HG03060 (cell line): Measurements from ENCODE around the gene DDA1.
"Not testable (repeated sequence)": the region's sequence is repeated elsewhere in the genome, so short reads cannot be mapped to it uniquely, and the experiment has no call there.

Source experiments
- ATAC-seq: cut with Tn5 transposase; IDR thresholded peaks from one replicate; pipeline ENCODE4 v1.9.1; 2021; ENCODE audit warnings: low read depth, moderate number of reproducible peaks; ENCODE audit not compliant: unreplicated experiment

DDA1 gene

DNA sequence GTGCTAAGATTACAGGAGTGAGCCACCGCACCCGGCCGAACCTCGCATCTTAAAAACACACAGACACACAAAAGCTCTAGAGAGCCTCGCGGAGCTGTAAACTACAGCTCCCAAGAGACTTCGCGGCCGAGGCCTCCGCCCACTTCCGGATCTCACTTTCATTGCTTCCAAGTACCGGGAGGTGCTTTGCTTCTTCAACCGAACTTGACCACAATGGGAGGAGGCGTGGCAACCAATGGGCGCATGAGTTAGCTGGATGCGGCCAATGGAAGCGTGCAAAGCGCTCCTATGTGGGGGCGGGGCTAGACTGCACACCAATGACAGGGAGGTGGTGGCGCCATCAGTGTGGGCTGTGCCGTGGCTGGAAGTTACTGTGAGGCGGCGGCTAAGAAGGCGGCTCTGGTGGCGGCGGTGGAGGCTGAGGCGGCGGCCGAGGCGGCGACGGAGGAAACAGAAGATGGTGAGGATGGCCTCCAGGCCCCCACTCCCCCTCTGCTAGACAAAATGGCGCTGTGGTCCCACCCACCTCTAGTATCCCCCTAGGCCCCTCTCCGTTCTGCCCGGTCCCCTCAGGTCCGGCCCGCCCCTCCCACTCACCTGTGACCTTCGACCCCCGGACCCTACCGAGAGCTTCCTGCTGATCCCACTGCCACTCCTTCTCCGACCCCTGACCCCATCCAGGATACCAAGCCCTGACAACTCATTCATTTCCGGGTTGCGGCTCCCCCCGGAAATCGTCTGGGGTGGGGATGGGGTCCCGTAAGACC lies at the start of gene DDA1:
Gene DDA1 (plus strand): TSS at position 366 of the 767 bp plus-strand sequence. CDS start 92 bp downstream, at position 458.
- ATAC-seq: peak; percentile 34

DNA sequence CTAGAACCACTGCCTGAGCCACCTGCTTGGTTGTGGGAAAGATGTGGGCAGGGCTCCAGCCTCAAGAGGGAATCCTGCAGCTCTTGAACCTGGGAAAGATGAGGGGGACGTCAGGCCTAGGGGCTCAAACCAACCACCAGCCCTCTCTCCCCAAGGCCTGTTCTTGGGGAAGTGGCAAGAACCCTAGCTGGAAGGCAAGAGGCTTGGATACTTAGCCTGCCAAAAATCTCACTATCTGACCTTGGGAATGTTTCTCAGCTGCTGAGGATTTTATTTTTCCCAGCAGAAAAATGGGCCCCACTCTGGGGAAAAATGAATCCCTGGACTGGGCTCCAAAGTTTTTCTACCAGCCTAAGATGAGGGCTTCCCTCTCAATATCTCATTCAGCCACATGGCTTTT lies 49.4 kb upstream of the DDA1 start:
- no peak for ATAC-seq

DNA sequence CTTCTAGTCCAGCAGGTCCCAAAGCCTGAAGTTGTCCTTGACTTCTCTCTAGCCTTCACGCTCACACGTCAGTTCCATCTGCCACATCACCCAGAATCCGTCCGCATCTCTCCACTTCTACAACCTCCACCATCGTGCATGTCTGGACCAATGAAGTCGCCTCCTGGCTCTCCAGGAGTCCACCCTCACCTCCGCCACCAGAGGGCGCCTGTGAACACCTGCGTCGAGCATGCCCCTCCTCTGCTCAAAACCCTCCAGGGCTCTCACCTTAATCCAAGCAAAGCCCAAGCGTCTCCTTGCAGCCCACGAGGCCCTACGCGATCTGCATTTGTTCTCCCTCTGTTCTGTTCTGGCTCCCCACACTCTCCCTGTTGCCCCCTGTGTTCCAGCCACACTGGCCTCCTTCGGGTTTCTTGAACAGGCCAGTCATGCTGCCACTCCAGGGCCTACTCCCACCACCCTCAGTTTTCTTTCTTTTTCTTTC lies 48.5 kb upstream of the DDA1 start:
- ATAC-seq: no peak

DNA sequence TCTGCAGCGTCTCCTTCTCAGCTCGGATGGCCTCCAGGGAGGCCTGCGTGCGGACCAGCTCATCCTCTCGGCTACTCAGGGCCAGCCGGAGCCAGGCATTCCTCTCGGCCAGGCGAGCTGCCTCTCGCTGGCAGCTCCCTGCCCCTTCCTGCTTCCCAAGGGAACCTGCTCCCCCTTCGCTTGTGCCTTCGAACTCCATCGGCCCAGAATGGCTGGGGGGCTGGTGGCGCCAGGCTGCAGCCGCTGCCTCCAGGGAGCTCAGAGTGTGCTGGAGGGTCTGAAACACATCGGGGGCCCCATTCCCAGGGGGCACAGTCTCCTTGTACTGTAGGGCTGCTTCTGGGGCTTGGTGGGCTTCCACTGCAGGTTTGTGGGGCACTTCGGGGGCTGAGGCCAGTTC lies 46.8 kb upstream of the DDA1 start:
- no peak for ATAC-seq

DNA sequence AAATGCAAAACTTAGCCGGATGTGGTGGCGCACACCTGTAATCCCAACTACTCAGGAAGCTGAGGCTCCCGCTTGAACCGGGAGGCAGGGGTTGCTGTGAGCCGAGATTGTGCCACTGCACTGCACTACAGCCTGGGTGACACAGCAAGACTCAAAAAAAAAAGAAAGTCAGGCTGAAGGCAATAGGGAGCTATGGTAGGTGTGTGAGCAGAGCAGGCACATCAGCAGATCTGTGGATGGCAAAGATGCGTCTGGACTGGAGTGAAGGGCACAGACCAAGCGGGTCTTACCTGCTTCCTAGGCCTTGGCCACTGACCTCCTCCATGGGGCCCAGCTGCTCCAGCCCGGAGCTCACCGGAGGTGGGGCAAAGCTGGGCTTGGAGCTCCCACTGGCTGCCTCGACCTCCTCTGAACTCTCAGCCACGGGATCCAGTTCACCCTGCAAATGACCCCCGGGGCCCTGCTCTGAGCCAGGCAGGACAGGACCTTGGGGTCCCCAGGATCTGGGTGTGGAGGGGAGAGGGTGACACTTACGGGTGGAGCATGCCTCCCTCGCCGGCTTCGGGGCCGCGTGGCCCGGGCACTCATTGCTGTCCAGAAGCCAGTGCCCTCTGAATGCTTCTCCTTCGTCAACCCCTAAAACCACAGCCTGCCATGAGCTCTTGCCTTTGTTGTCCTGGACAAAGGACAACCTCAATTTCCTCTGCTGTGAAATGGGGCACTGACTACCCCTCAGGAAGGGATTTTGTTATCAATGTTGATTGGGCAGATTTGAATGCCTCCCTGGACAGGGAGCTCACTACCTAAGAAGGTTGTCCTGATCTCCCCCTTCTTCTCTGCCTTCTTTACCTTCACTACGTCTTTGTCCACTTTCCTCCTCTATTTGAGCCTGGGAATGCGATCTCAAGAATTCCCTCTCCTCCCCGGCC lies 45.4 kb upstream of the DDA1 start:
- no peak for ATAC-seq

DNA sequence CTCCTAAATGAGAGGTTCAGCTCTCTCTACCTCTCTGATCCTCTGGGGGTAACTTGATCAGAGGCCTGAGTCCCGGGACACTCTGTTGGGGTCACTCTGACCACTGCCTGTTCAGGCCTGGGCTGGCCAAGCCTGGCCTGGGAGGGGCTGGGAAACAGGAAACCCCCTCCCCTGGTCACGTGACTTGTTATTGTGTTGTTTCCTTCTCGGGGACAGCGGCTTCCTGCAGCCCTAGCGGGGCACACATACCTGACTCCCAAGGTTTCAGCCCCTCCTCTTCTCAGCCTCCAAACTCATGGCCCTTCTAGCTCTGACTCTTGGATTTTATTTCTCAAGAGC lies 44.8 kb upstream of the DDA1 start, which contains the start of gene USHBP1:
Gene USHBP1 (minus strand): TSS at position 105 of the 339 bp plus-strand sequence. CDS start 446 bp downstream, outside the sequence.
- no peak for ATAC-seq

DNA sequence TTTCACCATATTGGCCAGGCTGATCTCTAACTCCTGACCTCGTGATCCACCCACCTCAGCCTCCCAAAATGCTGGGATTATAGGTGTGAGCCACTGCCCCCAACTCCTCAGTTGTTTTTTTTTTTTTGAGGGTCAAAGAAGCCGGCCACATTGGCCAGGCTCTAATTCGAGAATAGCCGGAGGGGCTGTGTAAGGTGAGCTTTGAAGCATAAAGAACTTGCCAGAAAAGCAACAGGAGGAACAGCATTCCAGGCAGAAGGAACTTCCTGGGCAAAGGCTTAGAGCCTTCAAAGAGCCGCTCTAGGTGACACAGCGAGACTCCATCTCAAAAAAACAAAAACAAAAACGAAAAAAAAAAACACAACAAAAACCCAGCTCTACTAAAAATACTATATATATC lies 43.3 kb upstream of the DDA1 start:
- no peak for ATAC-seq

DNA sequence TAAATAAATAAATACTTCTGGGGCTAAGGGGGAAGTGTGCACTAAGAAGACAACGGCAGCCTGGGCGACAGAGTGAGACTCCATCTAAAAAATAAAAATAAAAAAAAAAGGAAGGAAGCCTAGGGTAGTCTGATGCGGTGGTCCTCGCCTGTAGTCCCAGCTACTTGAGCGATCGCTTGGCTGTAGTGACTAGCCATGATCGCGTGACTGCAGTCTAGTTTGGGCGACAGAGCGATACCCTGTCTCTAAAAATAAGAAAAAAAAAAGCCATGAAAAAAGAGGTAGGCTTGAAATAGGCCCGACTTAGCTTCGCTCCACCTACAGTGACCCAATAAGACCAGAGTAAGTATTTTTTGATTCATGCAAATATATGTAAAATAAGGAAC lies 42.8 kb upstream of the DDA1 start:
- ATAC-seq: no peak

DNA sequence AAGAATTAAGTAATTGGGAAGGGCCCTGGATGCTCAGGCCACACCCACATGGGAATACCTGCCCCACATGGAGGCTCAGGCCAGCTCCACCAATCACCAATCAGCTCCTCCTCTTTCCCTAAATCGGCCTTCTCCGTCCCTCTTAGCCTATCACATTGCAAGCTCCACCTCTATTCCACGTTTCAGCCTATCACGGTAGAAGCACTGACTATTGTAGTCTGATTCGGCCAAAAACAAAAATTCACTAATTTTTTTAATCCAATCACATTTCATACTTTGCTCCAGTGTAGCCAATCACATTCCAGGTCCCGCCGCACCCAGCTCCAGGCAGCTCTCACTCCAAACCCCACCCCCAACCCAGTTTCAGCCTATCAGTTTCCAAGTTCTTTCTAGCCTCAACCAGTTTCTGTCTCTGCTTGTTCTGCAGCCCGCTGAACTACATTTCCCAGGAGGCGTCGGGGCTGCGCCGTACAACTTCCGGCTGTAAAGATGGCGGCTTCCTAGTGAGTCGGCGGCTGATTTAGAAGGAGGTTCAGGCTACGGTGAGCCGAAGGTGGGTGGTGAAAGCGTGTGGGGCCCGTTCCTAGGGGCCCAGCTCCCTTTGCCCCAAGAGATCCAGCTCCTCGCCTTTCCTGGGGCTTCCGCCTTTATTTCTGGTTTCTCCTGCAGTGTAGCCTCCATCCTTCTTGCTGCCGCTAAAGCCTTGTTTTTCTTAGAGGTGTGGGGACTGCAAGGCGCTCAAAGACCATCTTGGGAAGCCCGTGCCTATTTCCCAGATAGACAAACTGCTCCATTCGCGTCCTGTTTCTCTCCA lies 42.2 kb upstream of the DDA1 start, which contains the start of gene BABAM1:
Gene BABAM1 (plus strand): TSS at position 469 of the 814 bp plus-strand sequence. CDS start 1,364 bp downstream, outside the sequence.
- peak; percentile 89 for ATAC-seq

DNA sequence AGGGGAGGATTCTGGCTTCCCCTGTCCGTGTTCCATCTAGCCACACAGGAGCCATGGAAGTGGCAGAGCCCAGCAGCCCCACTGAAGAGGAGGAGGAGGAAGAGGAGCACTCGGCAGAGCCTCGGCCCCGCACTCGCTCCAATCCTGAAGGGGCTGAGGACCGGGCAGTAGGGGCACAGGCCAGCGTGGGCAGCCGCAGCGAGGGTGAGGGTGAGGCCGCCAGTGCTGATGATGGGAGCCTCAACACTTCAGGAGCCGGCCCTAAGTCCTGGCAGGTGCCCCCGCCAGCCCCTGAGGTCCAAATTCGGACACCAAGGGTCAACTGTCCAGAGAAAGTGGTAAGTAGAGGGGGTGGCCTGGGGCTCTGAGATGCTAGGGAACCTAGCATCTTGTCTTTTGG lies 40.6 kb upstream of the DDA1 start:
- no peak for ATAC-seq

DNA sequence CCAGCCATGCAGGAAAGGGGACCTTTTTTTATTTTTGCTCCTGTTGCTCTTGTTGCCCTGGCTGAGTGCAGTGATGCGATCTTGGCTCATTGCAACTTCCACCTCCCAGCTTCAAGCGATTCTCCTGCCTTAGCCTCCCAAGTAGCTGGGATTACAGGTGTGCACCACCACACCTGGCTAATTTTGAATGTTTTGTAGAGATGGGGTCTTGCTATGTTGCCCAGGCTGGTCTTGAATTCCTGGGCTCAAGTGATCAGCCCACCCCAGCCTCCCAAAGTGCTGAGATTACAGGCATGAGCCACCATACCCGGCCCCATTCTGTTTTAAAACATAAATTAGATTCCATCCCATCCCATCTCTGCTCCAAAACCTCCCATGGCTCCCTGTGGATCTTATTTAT lies 34.5 kb upstream of the DDA1 start:
- not testable (repeated sequence) for ATAC-seq

DNA sequence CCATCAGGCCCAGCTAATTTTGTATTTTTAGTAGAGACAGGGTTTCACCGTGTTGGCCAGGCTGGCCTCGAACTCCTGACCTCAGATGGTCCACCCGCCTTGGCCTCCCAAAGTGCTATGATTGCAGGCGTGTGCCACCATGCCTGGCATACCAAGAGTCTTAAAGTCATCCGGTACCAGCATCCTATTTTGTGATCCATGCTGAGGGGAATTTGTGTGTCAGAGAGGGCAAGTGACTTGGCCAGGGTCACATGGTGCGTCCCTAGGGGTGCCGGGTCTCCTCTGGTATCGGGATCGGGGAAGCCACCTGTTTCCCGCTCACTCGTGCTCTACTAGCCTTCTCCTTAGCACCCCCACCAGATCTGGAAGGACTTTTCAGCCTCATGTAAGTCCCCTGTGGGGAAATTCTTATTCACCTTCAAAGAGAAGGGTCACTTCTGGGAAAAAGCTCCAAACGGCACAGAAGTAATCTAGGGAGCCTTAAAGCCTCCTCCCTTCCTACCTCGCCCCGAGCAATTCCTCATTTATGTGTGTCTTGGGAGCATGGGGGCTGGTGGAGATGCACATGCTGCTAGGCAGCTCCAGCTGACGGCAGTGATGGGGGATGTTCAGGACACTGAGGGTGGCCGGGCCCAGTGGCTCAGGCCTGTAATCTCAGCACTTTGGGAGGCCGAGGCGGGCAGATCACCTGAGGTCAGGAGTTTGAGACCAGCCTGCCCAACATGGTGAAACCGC lies 33.8 kb upstream of the DDA1 start:
- no peak for ATAC-seq

DNA sequence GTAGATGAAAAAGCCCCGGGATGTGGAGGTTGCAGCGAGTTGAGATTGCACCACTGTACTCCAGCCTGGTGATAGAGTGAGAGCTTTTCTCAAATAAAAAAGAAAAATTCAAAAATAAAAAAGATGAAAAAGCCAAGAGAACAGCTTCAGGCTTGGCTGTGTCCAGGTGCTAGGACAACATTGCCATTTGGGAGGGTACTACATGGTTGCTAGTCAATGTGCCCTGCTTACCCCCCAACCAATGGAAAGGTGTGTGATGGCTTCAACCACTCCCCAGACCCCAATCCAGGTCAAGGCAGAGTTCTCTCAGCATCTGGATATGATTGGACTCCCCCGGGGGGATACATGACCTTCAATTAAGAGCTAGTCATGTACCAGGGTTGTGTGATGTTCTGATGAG lies 29.9 kb upstream of the DDA1 start:
- ATAC-seq: no peak

DNA sequence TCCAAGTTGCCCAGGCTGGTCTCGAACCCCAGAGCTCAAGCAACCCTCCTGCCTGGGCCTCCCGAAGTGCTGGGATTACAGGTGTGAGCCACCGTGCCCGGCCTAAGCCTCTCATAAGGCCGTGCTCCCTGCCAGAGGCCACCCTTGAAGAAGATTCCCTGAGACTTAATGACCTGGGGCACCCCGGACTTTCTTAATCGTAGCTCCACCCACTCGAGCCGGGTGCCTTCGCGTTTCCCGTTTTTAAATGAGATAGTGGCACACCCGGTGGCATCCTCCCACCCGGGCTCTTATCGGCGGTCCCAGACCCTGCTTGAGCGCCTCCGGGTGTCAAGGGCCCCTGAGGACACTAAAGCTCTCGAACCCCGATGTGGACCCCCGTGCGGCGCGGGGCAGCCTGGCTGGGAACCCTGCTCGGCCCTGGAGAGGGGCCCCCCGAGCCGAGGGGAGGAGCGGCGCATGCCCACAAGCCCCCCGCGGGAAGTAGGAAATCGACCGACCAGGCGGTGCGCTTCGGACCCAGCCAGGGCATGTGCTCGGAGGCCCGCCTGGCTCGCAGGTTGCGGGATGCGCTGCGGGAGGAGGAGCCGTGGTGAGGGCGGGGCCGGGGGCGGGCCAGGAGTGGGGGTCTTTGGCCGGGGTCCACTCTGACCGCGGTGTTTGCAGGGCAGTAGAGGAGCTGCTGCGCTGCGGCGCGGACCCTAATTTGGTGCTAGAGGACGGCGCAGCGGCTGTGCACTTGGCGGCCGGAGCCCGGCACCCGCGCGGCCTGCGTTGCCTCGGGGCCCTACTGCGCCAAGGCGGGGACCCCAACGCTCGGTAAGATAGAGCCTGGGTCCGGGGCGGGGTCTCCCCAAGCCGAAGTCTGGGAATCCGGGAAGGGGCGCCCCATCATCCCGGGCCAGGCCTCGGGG lies 27.7 kb upstream of the DDA1 start, which contains the start of gene ANKLE1:
Gene ANKLE1 (plus strand): TSS at position 511 of the 914 bp plus-strand sequence. CDS start 20 bp downstream, at position 531.
- no peak for ATAC-seq

DNA sequence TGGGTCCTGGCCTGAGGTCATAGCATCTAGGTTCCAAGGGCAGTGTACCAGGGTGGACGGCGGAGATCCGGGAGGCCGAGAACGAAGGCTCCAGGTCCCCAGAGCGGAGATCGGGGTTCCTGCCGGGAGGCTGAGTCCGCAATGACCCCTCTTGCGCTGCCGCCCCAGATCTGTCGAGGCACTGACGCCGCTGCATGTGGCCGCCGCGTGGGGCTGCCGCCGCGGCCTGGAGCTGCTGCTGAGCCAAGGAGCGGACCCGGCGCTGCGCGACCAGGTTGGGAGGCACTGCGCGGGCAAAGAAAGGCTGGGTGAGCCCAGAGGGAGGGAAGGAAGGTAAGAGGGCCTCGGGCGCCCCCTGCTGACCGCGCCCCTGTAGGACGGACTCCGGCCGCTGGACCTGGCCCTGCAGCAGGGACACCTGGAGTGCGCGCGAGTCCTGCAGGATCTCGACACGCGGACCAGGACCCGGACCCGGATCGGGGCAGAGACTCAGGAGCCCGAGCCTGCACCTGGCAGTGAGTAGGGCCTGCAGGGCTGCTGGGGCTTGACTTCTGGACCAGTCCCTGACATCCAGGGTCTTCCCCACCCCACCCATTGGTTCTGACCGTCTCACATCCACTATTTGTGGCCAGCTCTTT lies 26.8 kb upstream of the DDA1 start:
- no peak for ATAC-seq

DNA sequence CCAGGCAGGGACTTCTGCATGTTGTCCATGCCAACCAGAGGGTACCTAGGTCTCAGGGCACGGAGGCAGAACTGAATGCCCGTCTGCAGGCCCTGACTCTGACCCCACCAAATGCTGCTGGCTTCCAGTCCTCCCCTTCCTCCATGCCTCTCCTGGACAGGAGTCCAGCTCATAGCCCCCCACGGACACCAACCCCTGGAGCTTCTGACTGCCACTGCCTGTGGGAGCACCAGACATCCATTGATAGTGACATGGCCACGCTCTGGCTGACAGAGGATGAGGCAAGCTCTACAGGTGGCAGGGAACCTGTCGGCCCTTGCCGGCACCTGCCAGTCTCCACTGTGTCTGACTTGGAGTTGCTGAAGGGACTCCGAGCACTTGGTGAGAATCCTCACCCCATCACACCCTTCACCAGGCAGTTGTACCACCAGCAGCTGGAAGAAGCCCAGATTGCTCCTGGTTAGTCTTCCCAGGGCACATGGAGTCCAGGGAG lies 25.8 kb upstream of the DDA1 start:
- no peak for ATAC-seq

DNA sequence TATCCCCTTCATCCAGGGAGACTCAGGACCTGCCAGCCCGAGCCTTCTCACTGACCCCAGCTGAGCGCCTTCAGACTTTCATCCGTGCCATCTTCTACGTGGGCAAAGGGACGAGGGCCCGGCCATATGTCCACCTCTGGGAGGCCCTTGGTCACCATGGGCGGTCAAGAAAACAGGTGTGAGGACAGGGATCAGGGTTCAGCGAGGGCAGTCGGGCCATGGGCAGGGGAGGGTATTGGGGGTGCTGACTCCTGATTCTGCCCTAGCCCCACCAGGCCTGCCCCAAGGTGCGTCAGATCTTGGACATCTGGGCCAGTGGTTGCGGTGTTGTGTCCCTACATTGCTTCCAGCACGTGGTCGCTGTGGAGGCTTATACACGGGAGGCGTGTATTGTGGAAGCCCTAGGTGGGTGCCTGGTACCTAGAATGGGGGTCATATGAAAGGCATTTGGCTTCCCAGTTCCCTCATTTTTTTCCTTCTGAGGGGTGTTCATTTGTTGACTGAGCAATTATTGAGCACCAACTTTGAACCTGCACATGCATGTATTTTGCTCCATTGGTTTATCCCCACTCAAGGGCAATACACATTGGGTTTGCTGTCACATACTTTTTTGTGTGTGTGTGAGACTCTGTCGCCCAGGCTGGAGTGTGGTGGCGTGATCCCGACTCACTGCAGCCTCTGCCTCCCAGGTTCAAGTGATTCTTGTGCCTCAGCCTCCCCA lies 23.8 kb upstream of the DDA1 start:
- no peak for ATAC-seq
